ENCODE results near the gene PTPRK. TPM values are rescaled to one million over a fixed set of nuclear protein-coding genes. Genes with fewer than 3 reads are reported as not detected.

PTPRK gene
- total and polyA plus RNA-seq, 2 experiments from 2014 or later: 26.9 to 56.4 TPM

- TF ChIP-seq CTCF (conservative IDR thresholded peaks at IDR 0.05; ENCODE audit: low read depth in 2 of 2): no peak
- no peak for TF ChIP-seq CREB1 (CRISPR knock-in tag; IDR thresholded peaks at IDR 0.05; ENCODE audit: low read depth)
Measured at GRCh38 chr6:128186729-128187128, 333.7 kb downstream of the PTPRK start (continued).

GRCh38 chr6:128179876-128180438, 340.4 kb downstream of the PTPRK start:
- Mint-ChIP-seq H3K9me3 (no peaks in the 10 kb centered on the region), H3K27me3 (ENCODE audit: insufficient read depth, low read depth, poor library complexity) (no peaks in the 10 kb centered on the region)
- TF ChIP-seq ZNF114 (CRISPR knock-in tag; IDR thresholded peaks at IDR 0.05) (no peak), ZNF462 (CRISPR knock-in tag; IDR thresholded peaks at IDR 0.05) (no peak), STAT1 (IDR thresholded peaks at IDR 0.05; ENCODE audit: unreplicated experiment) (no peak), ZNF331 (CRISPR knock-in tag; IDR thresholded peaks at IDR 0.05; ENCODE audit: low read depth) (no peak), CTCF (conservative IDR thresholded peaks at IDR 0.05; ENCODE audit: low read depth in 2 of 2) (no peak), EZH2 (IDR thresholded peaks at IDR 0.05; ENCODE audit: low read depth, unreplicated experiment) (no peak), JUNB (IDR thresholded peaks at IDR 0.05; ENCODE audit: unreplicated experiment) (no peak), EZH2phosphoT487 (IDR thresholded peaks at IDR 0.05; ENCODE audit: unreplicated experiment) (no peak), ETS1 (IDR thresholded peaks at IDR 0.05) (no peak), CREB1 (CRISPR knock-in tag; IDR thresholded peaks at IDR 0.05; ENCODE audit: low read depth) (no peak)

More at GRCh38 chr6:128179876-128180438, 340.4 kb downstream of the PTPRK start:
- Histone ChIP-seq H3F3A (replicated peaks; ENCODE audit: low read depth) (no peaks in the 10 kb centered on the region), H3K27me3 (ENCODE audit: insufficient read depth) (no peaks in the 10 kb centered on the region), H4K20me1 (replicated peaks; ENCODE audit: insufficient read depth) (no peaks in the 10 kb centered on the region), H3K9me2 (ENCODE audit: insufficient read depth) (no peaks in the 10 kb centered on the region), H2AFZ (no peak overlapping the region), H3K27ac (ENCODE audit: low read depth) (no peak overlapping the region), H3K4me1 (ENCODE audit: insufficient read depth) (peaks cover 5% of the 10 kb centered on the region; the same call in 1 of the 2 replicates), H3K79me2 (replicated peaks; ENCODE audit: insufficient read depth) (no peaks in the 10 kb centered on the region), H3K4me3 (no peak overlapping the region), H3K4me2 (no peak overlapping the region), H3K36me3 (ENCODE audit: insufficient read depth) (no peaks in the 10 kb centered on the region)
- DNase-seq (ENCODE audit: low spot score): no peak
- H3K27ac Mint-ChIP-seq: no peak overlapping the region
- no peak overlapping the region for H3K4me3 Mint-ChIP-seq
- peaks cover 8% of the 10 kb centered on the region; the same call in 1 of the 3 replicates for H3K4me1 Mint-ChIP-seq
- no peaks in the 10 kb centered on the region; the same call in 2 of the 3 replicates for H3K36me3 Mint-ChIP-seq (ENCODE audit: low read depth)
- ATAC-seq: no peak
